ENCODE data around the gene MAN1A2. TPM values are rescaled to one million over a fixed set of nuclear protein-coding genes. Genes with fewer than 3 reads are reported as not detected.
"Not testable (repeated sequence)": the region's sequence is repeated elsewhere in the genome, so short reads cannot be mapped to it uniquely, and the experiment has no call there.

MAN1A2 gene
- 23.9 and 28.7 TPM in 2 replicates for total RNA-seq

- Mint-ChIP-seq H3K27me3 (no peaks in the 10 kb centered on the region), H3K27ac (peak within 1 kb of the TSS; percentile 93), H3K4me3 (peak within 1 kb of the TSS; percentile 93), H3K9me3 (no peaks in the 10 kb centered on the region), H3K4me1 (peaks cover 41% of the 10 kb centered on the region), H3K36me3 (ENCODE audit: low read depth) (peaks cover 6% of the 10 kb centered on the region)
- DNase-seq, result peak; percentile 95
- intact Hi-C loops (cut with micrococcal nuclease), result loop anchor here (1.0 to 10.0 kb wide), 6 partner anchors 165 to 1775 kb away; partner anchors contain the start of genes CD58, GDAP2, TENT5C and WARS2
These were observed at the start of gene MAN1A2 for GRCh38 chr1:117367046-117368025. Gene MAN1A2, plus strand, starts transcription at chr1:117367449. Its CDS starts 735 bp downstream, at chr1:117368184.

DNA sequence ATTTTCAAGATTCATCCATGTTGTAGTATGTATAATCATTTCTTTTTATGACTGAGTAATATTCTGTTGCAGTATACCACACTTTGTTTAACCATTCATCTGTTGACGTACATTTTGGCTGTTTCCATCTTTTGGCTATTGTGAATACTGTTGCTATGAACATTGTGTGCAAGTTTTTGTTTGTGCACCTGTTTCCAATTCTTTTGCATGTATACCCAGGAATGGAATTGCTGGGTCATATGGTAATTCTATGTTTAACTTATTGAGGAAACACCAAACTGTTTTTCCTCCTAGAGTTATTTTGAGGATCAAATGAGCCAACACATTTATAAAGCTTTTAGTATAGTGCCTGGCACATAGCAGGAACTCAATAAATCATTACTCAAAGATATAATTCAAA is 49.2 kb upstream of the MAN1A2 start:
- H3K4me3 Mint-ChIP-seq, result no peak overlapping the region
- intact Hi-C loops (cut with micrococcal nuclease), result no loop called here
- H3K4me1 Mint-ChIP-seq, result no peaks in the 10 kb centered on the region
- H3K36me3 Mint-ChIP-seq (ENCODE audit: low read depth), result no peaks in the 10 kb centered on the region
- H3K27ac Mint-ChIP-seq, result no peak overlapping the region
- peaks cover 3% of the 10 kb centered on the region for H3K9me3 Mint-ChIP-seq
- no peak for DNase-seq
- H3K27me3 Mint-ChIP-seq, result peaks cover 22% of the 10 kb centered on the region

GRCh38 chr1:117318426-117318825 is 48.8 kb upstream of the MAN1A2 start:
- intact Hi-C loops (cut with micrococcal nuclease), result no loop called here
- H3K9me3 Mint-ChIP-seq, result peaks cover 3% of the 10 kb centered on the region
- no peaks in the 10 kb centered on the region for H3K36me3 Mint-ChIP-seq (ENCODE audit: low read depth)
- DNase-seq, result no peak
- no peak overlapping the region for H3K4me3 Mint-ChIP-seq
- peaks cover 22% of the 10 kb centered on the region for H3K27me3 Mint-ChIP-seq
- H3K4me1 Mint-ChIP-seq, result no peaks in the 10 kb centered on the region
- H3K27ac Mint-ChIP-seq, result no peak overlapping the region

DNA sequence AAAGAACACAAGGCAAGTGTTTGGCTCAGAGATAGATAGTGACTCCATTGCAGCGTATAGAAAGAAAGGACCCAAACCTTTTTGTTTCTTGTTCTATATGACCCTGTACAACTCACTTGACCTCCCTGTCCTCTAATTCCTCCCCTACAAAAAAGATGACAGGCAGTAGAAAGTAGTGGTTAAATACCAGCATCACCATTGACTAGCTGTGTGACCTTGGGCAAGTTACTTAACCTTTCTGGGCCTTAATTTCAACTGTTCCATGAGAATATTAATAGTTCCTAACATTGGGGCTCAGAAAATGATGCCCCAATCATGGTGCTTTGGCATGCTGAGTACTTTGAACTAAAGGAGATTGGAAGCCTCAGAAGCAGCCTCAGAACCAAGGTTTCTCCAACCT is 46.7 kb upstream of the MAN1A2 start:
- no peak overlapping the region for H3K27ac Mint-ChIP-seq
- H3K4me1 Mint-ChIP-seq, result no peaks in the 10 kb centered on the region
- H3K27me3 Mint-ChIP-seq, result peaks cover 29% of the 10 kb centered on the region
- no peak overlapping the region for H3K4me3 Mint-ChIP-seq
- H3K9me3 Mint-ChIP-seq, result peaks cover 3% of the 10 kb centered on the region
- no peak for DNase-seq
- intact Hi-C loops (cut with micrococcal nuclease), result no loop called here
- H3K36me3 Mint-ChIP-seq (ENCODE audit: low read depth), result no peaks in the 10 kb centered on the region

- no peak overlapping the region for H3K4me3 Mint-ChIP-seq
- H3K36me3 Mint-ChIP-seq (ENCODE audit: low read depth), result no peaks in the 10 kb centered on the region
- H3K4me1 Mint-ChIP-seq, result no peaks in the 10 kb centered on the region
- H3K27ac Mint-ChIP-seq, result no peak overlapping the region
- peaks cover 3% of the 10 kb centered on the region for H3K9me3 Mint-ChIP-seq
- intact Hi-C loops (cut with micrococcal nuclease), result no loop called here
- H3K27me3 Mint-ChIP-seq, result peaks cover 29% of the 10 kb centered on the region
- no peak for DNase-seq
These were observed 45.3 kb upstream of the MAN1A2 start for GRCh38 chr1:117321680-117322609.

GRCh38 chr1:117324357-117324756 is 42.9 kb upstream of the MAN1A2 start:
- intact Hi-C loops (cut with micrococcal nuclease), result no loop called here
- H3K9me3 Mint-ChIP-seq, result no peaks in the 10 kb centered on the region

DNA sequence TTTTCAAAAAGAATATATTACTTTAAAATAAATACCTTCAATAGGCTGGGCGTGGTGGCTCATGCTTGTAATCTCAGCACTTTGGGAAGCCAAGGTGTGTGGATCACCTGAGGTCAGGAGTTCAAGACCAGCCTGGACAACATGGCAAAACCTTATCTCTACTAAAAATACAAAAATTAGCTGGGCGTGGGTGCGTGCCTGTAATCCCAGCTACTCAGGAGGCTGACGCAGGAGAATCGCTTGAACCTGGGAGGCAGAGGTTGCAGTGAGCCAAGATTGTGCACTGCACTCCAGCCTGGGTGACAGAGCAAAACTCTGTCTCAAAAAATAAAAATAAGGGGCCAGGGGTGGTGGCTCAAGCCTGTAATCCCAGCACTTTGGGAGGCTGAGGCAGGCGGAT is 41.2 kb upstream of the MAN1A2 start:
- intact Hi-C loops (cut with micrococcal nuclease); H3K36me3 Mint-ChIP-seq (ENCODE audit: low read depth); DNase-seq; H3K27ac Mint-ChIP-seq; H3K4me3 Mint-ChIP-seq; H3K4me1 Mint-ChIP-seq; H3K9me3 Mint-ChIP-seq: not testable (repeated sequence)
- H3K27me3 Mint-ChIP-seq, result peaks cover 27% of the 10 kb centered on the region

More at GRCh38 chr1:117324357-117324756, 42.9 kb upstream of the MAN1A2 start:
- Mint-ChIP-seq H3K4me3 (no peak overlapping the region), H3K36me3 (ENCODE audit: low read depth) (no peaks in the 10 kb centered on the region), H3K27me3 (peaks cover 29% of the 10 kb centered on the region), H3K27ac (no peak overlapping the region), H3K4me1 (no peaks in the 10 kb centered on the region)
- DNase-seq, result no peak

DNA sequence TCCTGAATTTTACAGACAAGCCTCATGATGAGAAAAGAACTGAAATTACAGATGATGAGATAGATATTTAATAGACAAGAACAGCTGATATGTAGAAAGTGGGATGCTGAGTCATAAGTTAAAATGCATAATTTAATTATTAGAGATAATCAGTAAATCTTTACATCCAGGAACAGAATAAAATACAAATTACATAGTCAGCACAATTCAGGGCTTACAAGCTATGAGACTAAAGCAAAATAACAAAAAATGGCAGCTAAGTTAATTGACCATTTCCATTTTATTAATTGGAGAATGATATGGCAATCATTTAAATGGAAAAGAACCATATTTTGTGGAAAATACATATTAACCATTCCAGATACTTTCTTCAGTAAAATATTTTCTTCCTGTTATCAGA is 40.2 kb upstream of the MAN1A2 start:
- no peak for DNase-seq
- peaks cover 26% of the 10 kb centered on the region for H3K27me3 Mint-ChIP-seq
- intact Hi-C loops (cut with micrococcal nuclease), result no loop called here
- no peak overlapping the region for H3K27ac Mint-ChIP-seq
- H3K36me3 Mint-ChIP-seq (ENCODE audit: low read depth), result no peaks in the 10 kb centered on the region
- H3K9me3 Mint-ChIP-seq, result no peaks in the 10 kb centered on the region
- no peaks in the 10 kb centered on the region for H3K4me1 Mint-ChIP-seq
- H3K4me3 Mint-ChIP-seq, result no peak overlapping the region

DNA sequence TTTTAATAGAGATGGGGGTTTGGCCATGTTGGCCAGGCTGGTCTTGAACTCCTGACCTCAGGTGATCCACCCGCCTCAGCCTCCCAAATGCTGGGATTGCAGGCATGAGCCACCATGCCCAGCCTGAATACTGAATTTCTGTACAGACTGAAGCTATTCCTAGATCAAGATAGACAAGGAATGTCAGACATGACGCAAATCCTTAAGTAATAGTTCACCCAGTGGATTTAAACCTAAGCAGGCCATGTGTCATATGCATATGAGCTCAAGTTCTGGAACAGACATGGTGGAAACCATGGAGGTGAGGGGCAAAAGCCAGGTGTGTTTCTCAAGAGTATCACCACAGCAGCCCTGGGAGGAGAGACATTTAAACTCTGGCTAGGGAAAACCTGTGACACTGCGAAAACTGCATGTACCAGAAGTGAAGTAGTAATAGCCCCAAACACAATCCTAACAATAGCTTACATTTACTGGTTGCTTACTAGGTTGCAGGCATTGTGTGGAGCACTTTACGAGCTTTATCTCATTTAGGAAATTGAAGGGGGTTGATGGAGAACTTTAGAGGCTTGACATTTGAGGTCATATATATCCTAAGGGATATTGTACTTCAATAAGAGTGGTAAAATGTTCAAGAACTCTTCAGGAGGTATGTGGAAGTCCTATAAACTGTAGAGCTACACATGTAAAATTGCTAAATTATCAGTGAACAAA is 31.7 kb upstream of the MAN1A2 start:
- no peak overlapping the region for H3K4me3 Mint-ChIP-seq
- H3K4me1 Mint-ChIP-seq, result no peaks in the 10 kb centered on the region
- H3K27ac Mint-ChIP-seq, result no peak overlapping the region
- DNase-seq, result no peak
- H3K27me3 Mint-ChIP-seq, result peaks cover 3% of the 10 kb centered on the region
- intact Hi-C loops (cut with micrococcal nuclease), result no loop called here
- H3K9me3 Mint-ChIP-seq, result no peaks in the 10 kb centered on the region
- no peaks in the 10 kb centered on the region for H3K36me3 Mint-ChIP-seq (ENCODE audit: low read depth)

DNA sequence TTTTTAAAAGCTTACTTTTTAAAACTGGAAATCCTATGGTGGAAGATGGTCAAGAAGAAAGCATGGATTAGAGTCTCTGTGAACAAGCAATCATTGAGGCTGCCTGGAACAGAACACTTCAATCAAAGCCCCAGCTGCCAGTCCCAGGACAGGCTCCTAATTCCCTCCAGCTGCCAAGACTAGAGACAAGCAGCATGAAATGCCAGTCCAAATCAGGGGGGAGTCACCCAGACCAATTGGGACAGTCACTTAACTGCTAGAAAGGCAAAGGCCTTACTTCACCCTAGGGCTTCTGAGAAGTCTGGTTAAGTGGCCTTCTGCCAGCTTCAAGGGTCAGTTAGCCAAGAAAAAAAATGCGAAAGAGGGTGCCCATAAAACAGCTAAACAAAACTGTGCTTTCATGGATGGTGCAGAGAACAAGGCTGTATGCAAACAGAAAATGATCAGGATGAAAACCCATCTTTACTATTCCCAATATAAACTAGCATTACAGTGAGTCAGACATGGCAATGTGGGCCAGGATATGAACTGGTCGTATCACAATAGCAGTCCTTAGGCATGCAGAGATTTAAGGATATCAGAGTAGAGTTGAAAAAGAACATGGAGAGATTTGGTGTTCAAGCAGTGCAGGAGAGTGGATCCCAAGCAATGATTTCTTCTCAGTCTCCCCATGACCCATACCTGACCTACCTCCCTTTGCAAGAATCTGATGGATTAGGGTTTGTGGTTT is 31.0 kb upstream of the MAN1A2 start:
- no peaks in the 10 kb centered on the region for H3K27me3 Mint-ChIP-seq

GRCh38 chr1:117339866-117340700 is 27.2 kb upstream of the MAN1A2 start:
- no peak for DNase-seq
- Mint-ChIP-seq H3K27me3 (no peaks in the 10 kb centered on the region), H3K36me3 (ENCODE audit: low read depth) (no peaks in the 10 kb centered on the region), H3K4me1 (peaks cover 5% of the 10 kb centered on the region), H3K9me3 (no peaks in the 10 kb centered on the region), H3K4me3 (no peak overlapping the region), H3K27ac (no peak overlapping the region)
- intact Hi-C loops (cut with micrococcal nuclease), result no loop called here

More for the DNA sequence above, 31.0 kb upstream of the MAN1A2 start:
- intact Hi-C loops (cut with micrococcal nuclease), result no loop called here
- Mint-ChIP-seq H3K4me1 (no peaks in the 10 kb centered on the region), H3K9me3 (no peaks in the 10 kb centered on the region), H3K36me3 (ENCODE audit: low read depth) (no peaks in the 10 kb centered on the region), H3K4me3 (no peak overlapping the region), H3K27ac (no peak overlapping the region)
- DNase-seq, result no peak

DNA sequence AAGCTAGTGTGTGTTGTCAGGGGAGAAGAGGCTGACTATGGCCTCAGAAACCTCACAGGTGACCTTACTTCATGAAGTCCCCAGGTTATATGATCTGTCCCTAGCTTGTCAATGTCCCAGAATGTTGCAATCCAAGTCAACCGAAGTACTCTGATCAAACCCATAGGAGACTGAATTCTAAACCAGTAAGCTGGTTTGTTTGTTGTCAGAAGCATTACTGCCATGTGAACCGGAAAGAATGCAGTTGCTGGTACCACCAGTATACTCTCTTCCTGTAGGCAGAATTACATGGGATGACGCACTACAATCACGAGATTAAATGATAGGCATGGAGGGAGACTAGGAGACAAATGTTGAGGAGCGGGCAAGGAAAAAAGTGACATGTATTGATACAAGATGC is 26.1 kb upstream of the MAN1A2 start:
- intact Hi-C loops (cut with micrococcal nuclease), result no loop called here
- Mint-ChIP-seq H3K27me3 (no peaks in the 10 kb centered on the region), H3K27ac (no peak overlapping the region), H3K4me3 (no peak overlapping the region), H3K4me1 (peaks cover 7% of the 10 kb centered on the region), H3K9me3 (no peaks in the 10 kb centered on the region), H3K36me3 (ENCODE audit: low read depth) (no peaks in the 10 kb centered on the region)
- DNase-seq, result no peak

All from activated CD4-positive, alpha-beta T cell treated with anti-CD3 and anti-CD28 coated beads, Interleukin-2, amount 10 ng/mL, durations not matched to agents 24 days and 14 days (primary cell).